H1 (cell line): ENCODE measurements around the gene RHOBTB3. TPM values are rescaled to one million over a fixed set of nuclear protein-coding genes. Genes with fewer than 3 reads are reported as not detected.

ENCODE experiments used
- CTCF ChIA-PET: fragments of 300-600 bp; sonication (Branson Sonifier 250); formaldehyde crosslinking; loops from one replicate; lab custom pipeline; 2021; ENCODE audit not compliant: partially characterized antibody; lab: Charles Lee
- POLR2A ChIA-PET: fragments of 300-600 bp; sonication (Branson Sonifier 250); formaldehyde crosslinking; loops from one replicate; lab custom pipeline; 2021; ENCODE audit warnings: inconsistent platforms; ENCODE audit not compliant: partially characterized antibody; lab: Charles Lee
- DNase-seq, 2 experiments: peaks; one replicate each; pipeline versions ENCODE4 v3.0.0 to v3.0.0-alpha.2; 2010 to 2022; ENCODE audit warnings: low spot score in 2 of 2, low read depth in 1 of 2, mixed read lengths in 1 of 2
- FAIRE-seq: peaks from 2 replicates; lab custom pipeline; 2011; peaks lifted over from hg19 to GRCh38; lab: Jason Lieb, UNC
- H2AFZ ChIP-seq: 2 replicates; pipeline ENCODE4 v1.8.1; 2012; ENCODE audit warnings: low read length, inconsistent platforms
- H2AK5ac ChIP-seq: 2 replicates; pipeline ENCODE4 v1.6.1; 2013; ENCODE audit warnings: low read depth, low read length
- H2BK120ac ChIP-seq: replicated peaks from 2 replicates; pipeline ENCODE3; 2013; ENCODE audit warnings: low read depth, low read length, inconsistent platforms
- H2BK12ac ChIP-seq: 2 replicates; pipeline ENCODE4 v1.6.1; 2013; ENCODE audit warnings: low read depth, low read length
- H2BK15ac ChIP-seq: 2 replicates; pipeline ENCODE4 v1.6.1; 2013; ENCODE audit warnings: low read length
- H2BK20ac ChIP-seq: 2 replicates; pipeline ENCODE4 v1.6.1; 2013; ENCODE audit warnings: low read length
- H2BK5ac ChIP-seq: 2 replicates; pipeline ENCODE4 v1.6.1; 2013; ENCODE audit warnings: low read depth, low read length
- H3K14ac ChIP-seq: 2 replicates; pipeline ENCODE4 v1.6.1; 2013; ENCODE audit warnings: inconsistent platforms; ENCODE audit not compliant: insufficient read length
- H3K18ac ChIP-seq: 2 replicates; pipeline ENCODE4 v1.6.1; 2013; ENCODE audit warnings: low read length; ENCODE audit errors: extremely low read depth
- H3K23ac ChIP-seq: 2 replicates; pipeline ENCODE4 v1.6.1; 2013; ENCODE audit warnings: inconsistent platforms; ENCODE audit not compliant: insufficient read length
- H3K23me2 ChIP-seq: 2 replicates; pipeline ENCODE4 v1.6.1; 2013; ENCODE audit warnings: low read depth, low read length
- H3K27ac ChIP-seq: 2 replicates; pipeline ENCODE4 v1.6.1; 2011; ENCODE audit warnings: low read depth, low read length, inconsistent platforms
- H3K27me3 ChIP-seq, 4 experiments: replicated peaks in 1 of 4; 1 replicate in 1 of 4; 2 replicates in 3 of 4; pipeline versions ENCODE4 v1.6.1 to v1.8.1; 2011 to 2013; ENCODE audit warnings: low read length in 3 of 4, mild to moderate bottlenecking in 3 of 4, inconsistent platforms in 2 of 4, mixed read lengths in 2 of 4, moderate library complexity in 1 of 4; ENCODE audit not compliant: control insufficient read depth in 3 of 4, insufficient read depth in 3 of 4; ENCODE audit errors: extremely low read depth in 1 of 4
- H3K36me3 ChIP-seq, 4 experiments: 2 replicates each; pipeline versions ENCODE4 v1.6.1 to v1.8.1; 2011 to 2013; ENCODE audit warnings: mild to moderate bottlenecking in 4 of 4, low read length in 3 of 4, moderate library complexity in 2 of 4, control low read depth in 1 of 4, inconsistent platforms in 1 of 4; ENCODE audit not compliant: insufficient read depth in 4 of 4, control insufficient read depth in 2 of 4
- H3K4ac ChIP-seq: replicated peaks from 2 replicates; pipeline ENCODE3; 2013; ENCODE audit warnings: low read length, low read depth, mixed read lengths, inconsistent platforms; ENCODE audit not compliant: insufficient read length
- H3K4me1 ChIP-seq, 4 experiments: replicated peaks in 1 of 4; 1 replicate in 1 of 4; 2 replicates in 3 of 4; pipeline versions ENCODE4 v1.6.1 to v1.8.1; 2011 to 2013; ENCODE audit warnings: low read length in 3 of 4, inconsistent platforms in 2 of 4, mixed read lengths in 1 of 4; ENCODE audit not compliant: insufficient read depth in 4 of 4, control insufficient read depth in 3 of 4
- H3K4me2 ChIP-seq, 2 experiments: 2 replicates each; pipeline versions ENCODE4 v1.6.1 to v1.8.1; 2011 to 2013; ENCODE audit warnings: low read depth in 2 of 2, low read length in 2 of 2, control low read depth in 1 of 2, inconsistent platforms in 1 of 2, mild to moderate bottlenecking in 1 of 2; ENCODE audit not compliant: insufficient read depth in 1 of 2
- H3K4me3 ChIP-seq, 4 experiments: fragments of 200-600, 300-600 bp in 1 of 4; sonication (generic), shearing (Covaris generic), sonication (Bioruptor Twin) in 1 of 4; 2 replicates each; pipeline versions ENCODE4 v1.5.1 to v1.8.1; 2011 to 2016; ENCODE audit warnings: low read length in 4 of 4, low read depth in 3 of 4, control low read depth in 2 of 4, inconsistent platforms in 2 of 4, mild to moderate bottlenecking in 2 of 4, mixed read lengths in 1 of 4, moderate library complexity in 1 of 4; ENCODE audit not compliant: insufficient read depth in 2 of 4; ENCODE audit errors: extremely low read depth in 1 of 4
- H3K56ac ChIP-seq: replicated peaks from 2 replicates; pipeline ENCODE3; 2013; ENCODE audit warnings: low read depth, mild to moderate bottlenecking, mixed read lengths, low read length, inconsistent platforms; ENCODE audit not compliant: insufficient read length
- H3K79me1 ChIP-seq: 2 replicates; pipeline ENCODE4 v1.6.1; 2013; ENCODE audit warnings: low read depth, low read length, control low read depth
- H3K79me2 ChIP-seq, 2 experiments: 2 replicates each; pipeline versions ENCODE4 v1.6.1 to v1.8.1; 2012 to 2013; ENCODE audit warnings: low read length in 2 of 2, mild to moderate bottlenecking in 2 of 2, inconsistent platforms in 1 of 2; ENCODE audit not compliant: insufficient read depth in 2 of 2, control insufficient read depth in 1 of 2
- H3K9ac ChIP-seq, 4 experiments: replicated peaks in 1 of 4; 1 replicate in 1 of 4; 2 replicates in 3 of 4; pipeline versions ENCODE4 v1.6.1 to v1.8.1; 2011 to 2013; ENCODE audit warnings: low read depth in 3 of 4, low read length in 3 of 4, control low read depth in 2 of 4, mild to moderate bottlenecking in 2 of 4, moderate library complexity in 2 of 4, inconsistent platforms in 1 of 4; ENCODE audit errors: extremely low read depth in 1 of 4
- H3K9me3 ChIP-seq, 2 experiments: 2 replicates each; pipeline versions ENCODE4 v1.6.1 to v1.8.1; 2012 to 2013; ENCODE audit warnings: mild to moderate bottlenecking in 2 of 2, moderate library complexity in 2 of 2, control low read depth in 1 of 2, inconsistent platforms in 1 of 2, low read depth in 1 of 2, low read length in 1 of 2, mixed read lengths in 1 of 2; ENCODE audit not compliant: insufficient read depth in 2 of 2
- H4K20me1 ChIP-seq, 2 experiments: replicated peaks in 1 of 2; 2 replicates each; pipeline versions ENCODE3 to v1.8.1; 2011 to 2013; ENCODE audit warnings: inconsistent platforms in 2 of 2, low read length in 2 of 2, mild to moderate bottlenecking in 1 of 2; ENCODE audit not compliant: insufficient read depth in 2 of 2, control insufficient read depth in 1 of 2
- H4K5ac ChIP-seq: 2 replicates; pipeline ENCODE4 v1.6.1; 2013; ENCODE audit warnings: low read length, low read depth, mixed read lengths, inconsistent platforms; ENCODE audit not compliant: insufficient read length
- H4K8ac ChIP-seq: 2 replicates; pipeline ENCODE4 v1.8.0; 2013; ENCODE audit warnings: mild to moderate bottlenecking, moderate library complexity, low read length, inconsistent platforms; ENCODE audit not compliant: insufficient read depth; ENCODE audit errors: extremely low read depth
- H4K91ac ChIP-seq: replicated peaks from 2 replicates; pipeline ENCODE3; 2013; ENCODE audit warnings: low read length, mixed read lengths, inconsistent platforms; ENCODE audit not compliant: insufficient read length
- BCL11A ChIP-seq, 2 experiments: IDR thresholded peaks; one replicate each; pipeline ENCODE4 v1.6.1; 2011; ENCODE audit warnings: low read depth in 2 of 2, low read length in 2 of 2, mild to moderate bottlenecking in 2 of 2
- CHD1 ChIP-seq: IDR thresholded peaks from 2 replicates; pipeline ENCODE4 v1.6.1; 2012; ENCODE audit warnings: low read depth, low read length, improper control_type of control experiment
- EGR1 ChIP-seq: IDR thresholded peaks from 2 replicates; pipeline ENCODE4 v1.6.1; 2011; ENCODE audit warnings: low read depth, low read length, borderline replicate concordance
- GABPA ChIP-seq: IDR thresholded peaks from 2 replicates; pipeline ENCODE4 v1.6.1; 2011; ENCODE audit warnings: mild to moderate bottlenecking, low read length, moderate library complexity, borderline replicate concordance; ENCODE audit not compliant: insufficient read depth
- HDAC2 ChIP-seq, 2 experiments: fragments of 300-600 bp in 1 of 2; sonication (generic) in 1 of 2; IDR thresholded peaks; 2 replicates each; pipeline ENCODE4 v1.6.1; 2011 to 2012; ENCODE audit warnings: low read depth in 2 of 2, low read length in 2 of 2, mild to moderate bottlenecking in 2 of 2, moderate library complexity in 2 of 2, borderline replicate concordance in 1 of 2, inconsistent platforms in 1 of 2
- JUN ChIP-seq: IDR thresholded peaks from 2 replicates; pipeline ENCODE4 v1.6.1; 2011; ENCODE audit warnings: low read depth, mild to moderate bottlenecking, improper control_type of control experiment, low read length
- NRF1 ChIP-seq: IDR thresholded peaks from 2 replicates; pipeline ENCODE4 v1.6.1; 2011; ENCODE audit warnings: mild to moderate bottlenecking, low read depth, low read length, improper control_type of control experiment
- POU5F1 ChIP-seq: IDR thresholded peaks from 2 replicates; pipeline ENCODE4 v1.6.1; 2011; ENCODE audit warnings: low read depth, mild to moderate bottlenecking, low read length, moderate library complexity
- RAD21 ChIP-seq, 2 experiments: IDR thresholded peaks in 1 of 2; conservative IDR thresholded peaks in 1 of 2; 2 replicates each; pipeline ENCODE4 v1.6.1; 2011; ENCODE audit warnings: low read depth in 2 of 2, low read length in 2 of 2, improper control_type of control experiment in 1 of 2, inconsistent platforms in 1 of 2, mild to moderate bottlenecking in 1 of 2, moderate library complexity in 1 of 2
- SRF ChIP-seq: IDR thresholded peaks from 2 replicates; pipeline ENCODE4 v1.6.1; 2011; ENCODE audit warnings: mild to moderate bottlenecking, low read depth, low read length, moderate library complexity
- TBP ChIP-seq: IDR thresholded peaks from 2 replicates; pipeline ENCODE4 v1.6.1; 2011; ENCODE audit warnings: low read depth, low read length, improper control_type of control experiment
- TCF12 ChIP-seq: IDR thresholded peaks from 2 replicates; pipeline ENCODE4 v1.6.1; 2011; ENCODE audit warnings: low read depth, mild to moderate bottlenecking, low read length
- WGBS, 2 experiments: shearing (Covaris generic) in 1 of 2; methylation state at CpG; one replicate each; pipeline versions ENCODE4 v1.1.6 to v1.1.7; 2013 to 2015; ENCODE audit warnings: low lambda C conversion rate in 2 of 2, mixed read lengths in 2 of 2, inconsistent platforms in 1 of 2, low coverage in 1 of 2, missing lambda C conversion rate in 1 of 2; ENCODE audit not compliant: insufficient replicate concordance in 2 of 2, insufficient coverage in 1 of 2, insufficient read length in 1 of 2; ENCODE audit errors: extremely low coverage in 1 of 2, missing lambda C conversion rate in 1 of 2; 5-methylcytosine and 5-hydroxymethylcytosine counted together
- polyA plus RNA-seq, 7 experiments: library from polyadenylated mRNA; depleted of rRNA in 3 of 7; stranded (reverse) in 5 of 7; unstranded in 2 of 7; fragments of >200 nt in 5 of 7; fragments of 200-250 nt in 2 of 7; gene quantifications; 1 replicate in 5 of 7; 2 replicates in 1 of 7; 4 replicates in 1 of 7; pipeline versions ENCODE4 v1.2.1 to v1.2.3, GENCODE V29; 2011 to 2013; ENCODE audit warnings: missing spikeins in 2 of 7, mixed read lengths in 2 of 7
- total RNA-seq: library from RNA; stranded (reverse); fragmentation: NEBNext Ultra II Directional; extraction: Animal tissue kit (Norgen Biotek cat#: 25700); gene quantifications from 2 replicates; pipeline ENCODE4 v1.2.1, GENCODE V29; 2021

The RHOBTB3 gene
- total and polyA plus RNA-seq, 2 of the 8 experiments (the other 6 are each of a cell fraction or from before 2014, with no cell fraction given) = 8.2 to 17.5 TPM

DNA sequence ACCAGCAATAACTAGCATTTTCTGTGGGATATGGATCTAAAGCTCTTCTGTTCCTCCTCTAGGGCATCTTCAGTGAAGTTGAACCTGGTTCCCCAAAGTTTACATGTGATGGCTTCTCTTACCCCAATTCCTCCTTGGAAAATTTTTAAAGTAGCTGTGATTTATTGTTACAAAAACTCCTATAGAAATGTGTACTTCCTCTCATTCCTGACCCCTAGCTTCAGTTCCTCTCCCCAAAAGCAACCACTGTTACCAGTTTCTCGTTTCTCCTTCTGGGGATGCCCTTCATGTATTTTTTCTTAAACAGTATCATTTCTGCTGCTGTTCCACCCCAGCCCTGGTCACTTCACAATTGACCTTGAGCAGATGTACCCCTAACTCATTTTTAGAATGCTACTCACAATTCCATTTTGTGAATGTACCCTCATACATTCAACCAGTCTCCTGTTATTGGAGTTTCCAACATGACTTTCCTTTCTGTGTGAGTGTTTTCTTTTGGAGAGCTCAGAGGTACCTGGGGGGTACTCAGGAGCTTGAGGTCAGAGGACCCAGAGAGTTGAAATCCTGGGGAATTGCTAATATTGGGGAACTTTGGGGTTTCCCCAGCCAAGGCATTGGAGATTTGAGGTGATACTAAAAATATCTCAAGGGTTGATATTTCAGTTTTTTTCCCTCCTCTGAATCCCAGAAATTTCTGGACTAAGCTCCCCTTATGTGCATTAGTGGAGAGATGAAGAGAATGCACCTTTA is 110.0 kb downstream of the RHOBTB3 start:
- Histone ChIP-seq H4K20me1 (no peaks in the 10 kb centered on the region), H4K91ac (no peak overlapping the region), H3K79me2 (no peaks in the 10 kb centered on the region), H3K4me1 (no peaks in the 10 kb centered on the region), H2AK5ac (no peak overlapping the region), H3K14ac (no peak overlapping the region), H3K18ac (no peak overlapping the region), H2BK20ac (no peak overlapping the region), H2BK15ac (no peak overlapping the region), H2BK120ac (no peak overlapping the region), H2AFZ (no peak overlapping the region), H3K27ac (no peak overlapping the region), H3K23ac (no peak overlapping the region), H3K4me2 (no peak overlapping the region), H2BK12ac (no peak overlapping the region), H3K4me3 (no peak overlapping the region), H3K9ac (no peak overlapping the region), H3K36me3 (no peaks in the 10 kb centered on the region), H3K27me3 (no peaks in the 10 kb centered on the region), H4K5ac (no peak overlapping the region), H2BK5ac (no peak overlapping the region)
- CTCF ChIA-PET = interaction anchor here (0.7 to 1.6 kb wide), 9 partner anchors 31 to 494 kb away, joined by 3 to 7 read pairs (median 3); partner anchors contain the start of genes RFESD and RHOBTB3
- POLR2A ChIA-PET = no interaction called here
- FAIRE-seq (no peak), DNase-seq (no peak)
- 85% methylated on average over 1 of the region's 1 CpG; no CpG with 5 or more reads in 1 of the 2 experiments for WGBS, 2 experiments
- TF ChIP-seq EGR1 = no peak
- no peak for TF ChIP-seq TBP
- TF ChIP-seq CHD1 = no peak
- no peak for TF ChIP-seq NRF1
- TF ChIP-seq HDAC2 (IDR thresholded peaks at IDR 0.05; ENCODE audit: borderline replicate concordance in 1 of 2, low read depth in 2 of 2, low read length in 2 of 2) = no peak
- TF ChIP-seq POU5F1 = no peak
- no peak for TF ChIP-seq BCL11A (IDR thresholded peaks at IDR 0.05; ENCODE audit: low read depth in 2 of 2, low read length in 2 of 2)
- no peak for TF ChIP-seq GABPA
- TF ChIP-seq RAD21 (IDR thresholded peaks at IDR 0.05 in 1 of 2, conservative IDR thresholded peaks at IDR 0.05 in 1 of 2; ENCODE audit: low read depth in 2 of 2, low read length in 2 of 2) = no peak
- TF ChIP-seq TCF12 = no peak
- no peak for TF ChIP-seq SRF
- TF ChIP-seq JUN = no peak
- TF ChIP-seq, all 59 proteins: peak for 0
- H3K56ac ChIP-seq = no peak overlapping the region
- no peak overlapping the region for H4K8ac ChIP-seq
- H3K79me1 ChIP-seq = no peaks in the 10 kb centered on the region
- H3K23me2 ChIP-seq = no peaks in the 10 kb centered on the region
- no peak overlapping the region for H3K4ac ChIP-seq
- no peaks in the 10 kb centered on the region for H3K9me3 ChIP-seq
